Activated CD8-positive, alpha-beta T cell treated with anti-CD3 and anti-CD28 coated beads for 36 hours (primary cell): ENCODE data around the gene NPAT. TPM values are rescaled to one million over a fixed set of nuclear protein-coding genes. Genes with fewer than 3 reads are reported as not detected.

Experiments used
- ATAC-seq: fragments of 200-7000 bp; cut with Tn5 transposase; one replicate; pipeline ENCODE4 v1.10.0; 2021; ENCODE audit warnings: mild to moderate bottlenecking, moderate library complexity
- CTCF ChIA-PET: fragments of 350-600 bp; sonication (Branson Sonifier 250); formaldehyde crosslinking; loops from one replicate; lab custom pipeline; 2021; ENCODE audit warnings: antibody characterized with exemption; lab: Charles Lee
- POLR2A ChIA-PET: fragments of 350-600 bp; sonication (Branson Sonifier 250); formaldehyde crosslinking; loops from one replicate; lab custom pipeline; 2021; ENCODE audit warnings: antibody characterized with exemption; lab: Charles Lee
- DNase-seq: peaks from one replicate; pipeline ENCODE4 v3.0.0-alpha.2; 2020
- H3K27ac Mint-ChIP-seq: one replicate; pipeline ENCODE4 v1.8.0; 2021; ENCODE audit warnings: mild to moderate bottlenecking, mixed read lengths
- H3K27me3 Mint-ChIP-seq: one replicate; pipeline ENCODE4 v1.8.0; 2021; ENCODE audit warnings: mixed read lengths
- H3K36me3 Mint-ChIP-seq: one replicate; pipeline ENCODE4 v1.8.0; 2021; ENCODE audit warnings: low read depth, mixed read lengths
- H3K4me1 Mint-ChIP-seq: one replicate; pipeline ENCODE4 v1.8.0; 2021; ENCODE audit warnings: low read depth, mixed read lengths
- H3K4me3 Mint-ChIP-seq: one replicate; pipeline ENCODE4 v1.8.0; 2021; ENCODE audit warnings: mild to moderate bottlenecking, moderate library complexity, mixed read lengths
- H3K9me3 Mint-ChIP-seq: one replicate; pipeline ENCODE4 v1.8.0; 2021; ENCODE audit warnings: mixed read lengths
- CTCF ChIP-seq: fragments of 200-600 bp; IDR thresholded peaks from one replicate; pipeline ENCODE4 v1.8.0; 2022; ENCODE audit warnings: antibody characterized with exemption, mild to moderate bottlenecking
- intact Hi-C: fragments of 100-400 bp; cut with micrococcal nuclease; formaldehyde crosslinking; loops from one replicate; pipeline ENCODE4 v1.10.0; 2022
- total RNA-seq, 2 experiments: library from RNA; stranded (reverse); gene quantifications; one replicate each; pipeline ENCODE4 v1.2.3, GENCODE V29; 2021

Gene NPAT
- total RNA-seq, 2 experiments from 2014 or later, result 32.1 to 37.1 TPM

- Mint-ChIP-seq H3K36me3 (peaks cover 88% of the 10 kb centered on the region), H3K9me3 (peaks cover 11% of the 10 kb centered on the region), H3K27me3 (no peaks in the 10 kb centered on the region), H3K27ac (no peak overlapping the region), H3K4me1 (peaks cover 54% of the 10 kb centered on the region), H3K4me3 (no peak overlapping the region)
- intact Hi-C loops, result no loop called here
- TF ChIP-seq CTCF, result no peak
- DNase-seq (no peak), ATAC-seq (no peak)
- POLR2A ChIA-PET, result interaction anchor here (0.8 kb wide), 1 partner anchor 14 kb away, joined by 3 read pairs; no protein-coding TSS in a partner anchor
- CTCF ChIA-PET, result interaction anchor here (1.5 kb wide), 1 partner anchor 10 kb away, joined by 3 read pairs; no protein-coding TSS in a partner anchor
Measured at GRCh38 chr11:108207683-108208060, 14.8 kb downstream of the NPAT start.

- intact Hi-C loops, result no loop called here
- ChIA-PET POLR2A (interaction anchor here (0.5 to 1.2 kb wide), 5 partner anchors 12 to 71 kb away, joined by 3 to 5 read pairs (median 4); partner anchors contain the start of gene NPAT), CTCF (interaction anchor here (1.5 kb wide), 1 partner anchor 10 kb away, joined by 3 read pairs; no protein-coding TSS in a partner anchor)
- Mint-ChIP-seq H3K36me3 (peaks cover 89% of the 10 kb centered on the region), H3K27me3 (no peaks in the 10 kb centered on the region), H3K4me3 (no peak overlapping the region), H3K9me3 (peaks cover 11% of the 10 kb centered on the region), H3K4me1 (peaks cover 54% of the 10 kb centered on the region), H3K27ac (no peak overlapping the region)
- ATAC-seq (no peak), DNase-seq (no peak)
- TF ChIP-seq CTCF, result no peak
Measured at GRCh38 chr11:108206969-108207682, 15.3 kb downstream of the NPAT start.

GRCh38 chr11:108206171-108206570 is 16.3 kb downstream of the NPAT start:
- CTCF ChIA-PET, result interaction anchor here (1.5 kb wide), 1 partner anchor 9 kb away, joined by 3 read pairs; no protein-coding TSS in a partner anchor
- TF ChIP-seq CTCF, result no peak
- no peak overlapping the region for H3K27ac Mint-ChIP-seq

GRCh38 chr11:108204929-108205499 is 17.4 kb downstream of the NPAT start:
- CTCF ChIA-PET, result interaction anchor here (0.6 kb wide), 1 partner anchor 59 kb away, joined by 3 read pairs; no protein-coding TSS in a partner anchor

More at GRCh38 chr11:108206171-108206570, 16.3 kb downstream of the NPAT start:
- H3K4me3 Mint-ChIP-seq, result no peak overlapping the region
- ATAC-seq (no peak), DNase-seq (no peak)
- intact Hi-C loops, result no loop called here
- peaks cover 80% of the 10 kb centered on the region for H3K36me3 Mint-ChIP-seq
- peaks cover 56% of the 10 kb centered on the region for H3K4me1 Mint-ChIP-seq
- POLR2A ChIA-PET, result interaction anchor here (0.9 to 1.2 kb wide), 3 partner anchors 13 to 17 kb away, joined by 3 to 4 read pairs (median 4); partner anchors contain the start of gene NPAT
- no peaks in the 10 kb centered on the region for H3K27me3 Mint-ChIP-seq
- peaks cover 11% of the 10 kb centered on the region for H3K9me3 Mint-ChIP-seq

More at GRCh38 chr11:108204929-108205499, 17.4 kb downstream of the NPAT start:
- Mint-ChIP-seq H3K9me3 (peaks cover 11% of the 10 kb centered on the region), H3K27me3 (no peaks in the 10 kb centered on the region), H3K4me1 (peaks cover 58% of the 10 kb centered on the region), H3K36me3 (peaks cover 69% of the 10 kb centered on the region), H3K4me3 (no peak overlapping the region), H3K27ac (peak overlapping the region; percentile 30)
- ATAC-seq (no peak), DNase-seq (no peak)
- POLR2A ChIA-PET, result interaction anchor here (0.8 to 0.9 kb wide), 4 partner anchors 10 to 54 kb away, joined by 3 read pairs; no protein-coding TSS in a partner anchor
- intact Hi-C loops, result no loop called here
- TF ChIP-seq CTCF, result no peak
